Measurements from ENCODE around the gene LOXHD1.

DNA sequence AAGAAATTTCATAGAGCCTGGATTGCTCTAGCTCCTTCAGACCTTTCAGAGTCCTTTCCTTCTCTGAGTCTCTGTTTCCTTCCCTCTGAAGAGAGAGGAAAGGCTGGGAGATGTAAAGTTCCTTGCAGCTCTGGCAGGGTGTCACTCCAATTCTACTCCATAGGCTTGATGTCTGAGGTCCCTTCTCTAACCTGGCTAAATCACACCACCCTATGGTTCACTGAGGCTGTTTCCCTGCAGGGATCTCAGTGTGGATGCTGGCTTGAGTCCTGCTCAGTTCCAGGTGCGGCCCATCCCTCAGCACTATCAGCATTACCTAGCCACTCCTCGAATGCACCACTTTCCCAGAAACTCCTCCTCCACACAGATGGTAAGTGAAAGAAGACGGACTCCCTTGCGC is 209.7 kb downstream of the LOXHD1 start:
- TF ChIP-seq CTCF (IDR thresholded peaks at IDR 0.05; ENCODE audit: borderline replicate concordance, extremely low read depth, low read length, poor library complexity, severe bottlenecking) (no peak), EZH2 (IDR thresholded peaks at IDR 0.05; ENCODE audit: borderline replicate concordance, low read depth, low read length, severe bottlenecking) (no peak)
